Esophagus muscularis mucosa (tissue), 3 donors: ENCODE data around the gene MSRB3.

Source experiments
- CTCF ChIP-seq, 3 experiments: fragments of 200-600 bp in 2 of 3; fragments of 450-650 bp in 1 of 3; sonication (generic) in 2 of 3; IDR thresholded peaks; one replicate each; pipeline ENCODE4 v1.5.1; 2017 to 2019; ENCODE audit warnings: antibody characterized with exemption in 3 of 3, mild to moderate bottlenecking in 2 of 3, moderate library complexity in 1 of 3
- POLR2A ChIP-seq: fragments of 450-650 bp; IDR thresholded peaks from one replicate; pipeline ENCODE4 v1.6.1; 2017; ENCODE audit warnings: antibody characterized with exemption, moderate library complexity, mild to moderate bottlenecking, low read depth

- no peak for TF ChIP-seq CTCF (IDR thresholded peaks at IDR 0.05)
- no peak for TF ChIP-seq POLR2A
These were observed 170.9 kb downstream of the MSRB3 start for GRCh38 chr12:65449400-65449799.
